ENCODE measurements around the gene LRRC9. TPM values are rescaled to one million over a fixed set of nuclear protein-coding genes. Genes with fewer than 3 reads are reported as not detected.

Gene LRRC9
- total RNA-seq, 3 donors from 2014 or later (not counting 1 experiment from before 2014, with no cell fraction given), result not detected

DNA sequence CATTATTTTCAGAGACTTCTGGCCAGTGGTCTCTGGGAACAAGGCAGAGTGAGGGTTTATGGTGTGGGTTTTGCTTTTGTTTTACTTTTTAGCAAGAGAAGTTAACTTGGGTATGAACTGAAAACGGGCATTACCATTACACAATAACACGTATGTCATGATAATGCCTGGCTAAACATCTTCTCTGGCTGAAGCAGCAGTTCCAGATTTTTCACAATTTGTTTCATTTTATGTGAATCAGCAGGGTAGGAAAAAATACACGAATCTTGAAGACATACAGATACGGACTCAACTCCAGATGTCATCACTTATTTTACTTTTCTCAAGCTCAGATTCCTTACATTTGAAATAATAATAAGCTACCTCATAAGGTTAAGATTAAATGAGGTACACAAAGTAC, 169.3 kb downstream of the LRRC9 start:
- no peak overlapping the region for H3K27ac Mint-ChIP-seq
- H3K36me3 Mint-ChIP-seq, result no peaks in the 10 kb centered on the region
- WGBS (ENCODE audit: insufficient coverage), result 100% methylated on average over 2 of the region's 4 CpGs
- peaks cover 16% of the 10 kb centered on the region for H3K4me1 ChIP-seq (ENCODE audit: control insufficient read depth, insufficient read depth, low read length)
- intact Hi-C loops (cut with micrococcal nuclease), result no loop called here
- no peak overlapping the region for H3K4me3 ChIP-seq (ENCODE audit: low read length)
- peaks cover 4 to 17% of the 10 kb centered on the region in 2 donors for H3K27me3 Mint-ChIP-seq (ENCODE audit: low read depth in 2 of 2)
- peaks cover 25% of the 10 kb centered on the region in 2 donors for H3K4me1 Mint-ChIP-seq
- H3K9me3 Mint-ChIP-seq, result no peaks in the 10 kb centered on the region
- H3K9me3 ChIP-seq (ENCODE audit: control insufficient read depth, insufficient read depth, low read length), result no peaks in the 10 kb centered on the region
- TF ChIP-seq, protein P1, sequence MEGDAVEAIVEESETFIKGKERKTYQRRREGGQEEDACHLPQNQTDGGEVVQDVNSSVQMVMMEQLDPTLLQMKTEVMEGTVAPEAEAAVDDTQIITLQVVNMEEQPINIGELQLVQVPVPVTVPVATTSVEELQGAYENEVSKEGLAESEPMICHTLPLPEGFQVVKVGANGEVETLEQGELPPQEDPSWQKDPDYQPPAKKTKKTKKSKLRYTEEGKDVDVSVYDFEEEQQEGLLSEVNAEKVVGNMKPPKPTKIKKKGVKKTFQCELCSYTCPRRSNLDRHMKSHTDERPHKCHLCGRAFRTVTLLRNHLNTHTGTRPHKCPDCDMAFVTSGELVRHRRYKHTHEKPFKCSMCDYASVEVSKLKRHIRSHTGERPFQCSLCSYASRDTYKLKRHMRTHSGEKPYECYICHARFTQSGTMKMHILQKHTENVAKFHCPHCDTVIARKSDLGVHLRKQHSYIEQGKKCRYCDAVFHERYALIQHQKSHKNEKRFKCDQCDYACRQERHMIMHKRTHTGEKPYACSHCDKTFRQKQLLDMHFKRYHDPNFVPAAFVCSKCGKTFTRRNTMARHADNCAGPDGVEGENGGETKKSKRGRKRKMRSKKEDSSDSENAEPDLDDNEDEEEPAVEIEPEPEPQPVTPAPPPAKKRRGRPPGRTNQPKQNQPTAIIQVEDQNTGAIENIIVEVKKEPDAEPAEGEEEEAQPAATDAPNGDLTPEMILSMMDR (IDR thresholded peaks at IDR 0.05), result no peak
- H3K27ac ChIP-seq (ENCODE audit: low read length), result no peak overlapping the region
- no peak for DNase-seq
- peaks cover 2% of the 10 kb centered on the region for H3K27me3 ChIP-seq (ENCODE audit: control insufficient read depth, insufficient read depth, low read length)
- no peak for ATAC-seq
- no peak overlapping the region for H3K4me3 Mint-ChIP-seq
- H3K36me3 ChIP-seq (ENCODE audit: control insufficient read depth, insufficient read depth, low read length), result no peaks in the 10 kb centered on the region

DNA sequence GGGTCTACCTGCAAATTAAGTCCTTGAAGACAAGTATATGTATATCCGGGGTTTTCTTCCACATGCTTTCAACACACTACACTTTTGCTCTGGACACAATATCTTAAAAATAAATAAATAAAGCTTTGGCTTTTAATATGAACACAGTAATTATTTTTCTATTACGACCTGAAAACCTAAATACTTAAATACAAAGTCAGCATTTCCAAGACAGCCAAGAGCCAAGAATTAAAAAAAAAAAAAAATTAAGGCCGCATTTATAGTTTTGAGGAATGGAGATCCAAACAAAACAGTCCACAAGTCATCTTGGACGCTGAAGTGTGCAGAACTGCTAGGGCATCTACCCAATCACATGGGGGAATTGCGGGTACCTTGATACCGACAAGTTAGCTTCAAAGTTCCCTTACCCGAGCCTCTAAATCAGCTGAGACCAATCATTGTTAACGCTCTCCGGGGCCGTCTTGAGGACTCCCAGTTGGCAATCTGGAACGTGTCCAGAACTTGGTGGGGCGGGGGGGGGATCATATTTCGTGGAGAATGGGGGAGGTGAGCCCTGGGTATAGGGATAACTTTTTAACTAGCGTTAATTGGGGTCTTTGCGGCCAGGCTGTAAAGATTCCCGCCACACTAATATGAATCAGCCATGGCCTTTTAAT, 171.0 kb downstream of the LRRC9 start:
- Histone ChIP-seq H3K27me3 (ENCODE audit: control insufficient read depth, insufficient read depth, low read length) (no peaks in the 10 kb centered on the region), H3K9me3 (ENCODE audit: control insufficient read depth, insufficient read depth, low read length) (no peaks in the 10 kb centered on the region), H3K27ac (ENCODE audit: low read length) (peak overlapping the region; percentile 97), H3K4me1 (ENCODE audit: control insufficient read depth, insufficient read depth, low read length) (peaks cover 19% of the 10 kb centered on the region), H3K36me3 (ENCODE audit: control insufficient read depth, insufficient read depth, low read length) (no peaks in the 10 kb centered on the region), H3K4me3 (ENCODE audit: low read length) (peak overlapping the region; percentile 84)
- Mint-ChIP-seq H3K4me1 (peaks cover 42% of the 10 kb centered on the region in 2 donors), H3K27ac (peak overlapping the region; percentile 94 to 96), H3K36me3 (no peaks in the 10 kb centered on the region), H3K27me3 (ENCODE audit: low read depth in 2 of 2) (peaks cover 0 to 9% of the 10 kb centered on the region in 2 donors), H3K9me3 (no peaks in the 10 kb centered on the region), H3K4me3 (peak overlapping the region; percentile 92)
- WGBS (ENCODE audit: insufficient coverage), result 10% methylated on average over 15 of the region's 16 CpGs
- TF ChIP-seq, protein P1 (IDR thresholded peaks at IDR 0.05), result no peak
- no peak for ATAC-seq
- peak in 1 of 2 donors; percentile 59 for DNase-seq
- intact Hi-C loops (cut with micrococcal nuclease), result loop anchor here (5.0 kb wide), 1 partner anchor 609 kb away; the partner anchor contains the start of genes JKAMP and L3HYPDH

DNA sequence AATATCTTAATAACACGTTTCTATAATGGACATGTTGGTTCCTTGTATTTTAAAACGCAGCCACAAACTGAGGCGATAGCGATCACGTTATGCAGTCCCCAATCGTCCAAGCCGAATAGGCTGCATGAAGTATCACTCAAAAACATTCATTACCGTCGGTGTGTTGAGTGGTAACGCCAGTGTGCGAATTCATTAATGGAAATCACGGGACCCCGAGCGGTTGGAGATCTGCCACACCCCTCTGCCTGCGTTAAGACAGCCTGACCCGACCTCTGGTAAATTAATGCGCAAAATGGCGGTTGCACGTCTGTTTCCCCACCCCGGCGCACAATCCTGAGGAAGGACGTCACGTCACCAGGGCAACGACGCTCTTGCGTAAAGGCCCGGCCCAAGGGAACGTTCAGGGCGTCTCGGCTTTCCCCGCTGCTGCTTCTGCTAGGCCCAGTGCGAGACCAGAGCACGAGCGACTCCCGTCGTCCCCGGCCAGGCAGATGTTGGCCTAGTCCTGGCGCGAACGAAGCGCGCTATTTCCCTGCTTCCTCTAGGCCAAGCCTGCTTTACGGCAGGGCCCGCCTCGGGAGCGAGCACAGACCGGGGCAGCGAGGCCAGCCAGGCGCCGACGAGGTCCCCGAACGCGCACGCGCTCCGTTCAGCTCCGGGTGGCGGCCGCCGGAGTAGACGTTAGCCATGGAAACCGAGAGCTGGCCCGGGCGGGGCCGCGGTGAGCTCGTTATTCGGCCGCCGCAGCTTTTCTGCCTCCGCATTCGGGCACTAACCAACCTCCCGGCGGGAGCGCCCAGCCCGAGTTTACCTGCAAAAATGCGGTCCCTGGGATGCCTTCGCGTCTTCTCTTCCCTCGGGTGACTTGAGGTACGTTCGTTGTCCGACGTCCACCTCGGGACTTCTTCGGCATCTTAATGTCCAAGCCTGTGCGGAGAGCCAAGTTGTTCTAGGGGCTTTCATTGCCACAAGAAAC, 171.9 kb downstream of the LRRC9 start, which contains the start of gene PCNX4:
Gene PCNX4 (plus strand): TSS at position 374 of the 976 bp plus-strand sequence. CDS start 15,716 bp downstream, outside the sequence.
- no peaks in the 10 kb centered on the region for H3K9me3 Mint-ChIP-seq
- peaks cover 19% of the 10 kb centered on the region for H3K4me1 ChIP-seq (ENCODE audit: control insufficient read depth, insufficient read depth, low read length)
- H3K9me3 ChIP-seq (ENCODE audit: control insufficient read depth, insufficient read depth, low read length), result no peaks in the 10 kb centered on the region
- intact Hi-C loops (cut with micrococcal nuclease), result loop anchor here (1.0 to 5.0 kb wide), 5 partner anchors 63 to 610 kb away; partner anchors contain the start of genes DHRS7, JKAMP, L3HYPDH and PPM1A
- DNase-seq (peak; percentile 88 to 99), ATAC-seq (peak; percentile 82 to 95 (median 89))
- H3K36me3 ChIP-seq (ENCODE audit: control insufficient read depth, insufficient read depth, low read length), result no peaks in the 10 kb centered on the region
- H3K27me3 Mint-ChIP-seq (ENCODE audit: low read depth in 2 of 2), result peaks cover 0 to 9% of the 10 kb centered on the region in 2 donors
- TF ChIP-seq, protein P1 (IDR thresholded peaks at IDR 0.05), result no peak
- H3K4me3 Mint-ChIP-seq, result peak within 1 kb of the TSS; percentile 92
- H3K27ac Mint-ChIP-seq, result peak within 1 kb of the TSS; percentile 94 to 96
- H3K27me3 ChIP-seq (ENCODE audit: control insufficient read depth, insufficient read depth, low read length), result no peaks in the 10 kb centered on the region
- under 1% methylated on average over 87 of the region's 88 CpGs for WGBS (ENCODE audit: insufficient coverage)
- H3K27ac ChIP-seq (ENCODE audit: low read length), result peak within 1 kb of the TSS; percentile 97
- peaks cover 45 to 48% of the 10 kb centered on the region in 2 donors for H3K4me1 Mint-ChIP-seq
- peak within 1 kb of the TSS; percentile 84 for H3K4me3 ChIP-seq (ENCODE audit: low read length)
- no peaks in the 10 kb centered on the region for H3K36me3 Mint-ChIP-seq
